CD8-positive, alpha-beta memory T cell (primary cell): ENCODE results near the gene STAC3. TPM values are rescaled to one million over a fixed set of nuclear protein-coding genes. Genes with fewer than 3 reads are reported as not detected.
A peak's percentile ranks its signal among the peaks of the same experiment; 100 is the strongest.

Experiments used
- CTCF ChIA-PET: fragments of 350-600 bp; sonication (Branson Sonifier 250); formaldehyde crosslinking; loops from one replicate; lab custom pipeline; 2021; ENCODE audit warnings: antibody characterized with exemption; lab: Charles Lee
- POLR2A ChIA-PET: fragments of 350-600 bp; sonication (Branson Sonifier 250); formaldehyde crosslinking; loops from one replicate; lab custom pipeline; 2021; ENCODE audit warnings: antibody characterized with exemption; lab: Charles Lee
- DNase-seq, 5 donors: peaks; one replicate each; pipeline versions ENCODE4 v3.0.0 to v3.0.0-alpha.2; 2020 to 2022; ENCODE audit warnings: mixed read lengths in 1 of 5
- H3K27ac ChIP-seq: one replicate; pipeline ENCODE4 v1.7.0; 2013; ENCODE audit warnings: low read depth, mild to moderate bottlenecking, low read length, moderate library complexity
- H3K27me3 ChIP-seq: 2 replicates; pipeline ENCODE4 v1.7.0; 2013; ENCODE audit warnings: low read length, mild to moderate bottlenecking; ENCODE audit not compliant: insufficient read depth, poor library complexity, severe bottlenecking
- H3K36me3 ChIP-seq: 2 replicates; pipeline ENCODE4 v1.7.0; 2013; ENCODE audit warnings: mild to moderate bottlenecking, low read length, moderate library complexity; ENCODE audit not compliant: insufficient read depth
- H3K4me1 ChIP-seq: 2 replicates; pipeline ENCODE4 v1.7.0; 2013; ENCODE audit warnings: mild to moderate bottlenecking, low read length, moderate library complexity; ENCODE audit not compliant: insufficient read depth
- H3K4me3 ChIP-seq: 2 replicates; pipeline ENCODE4 v1.7.0; 2013; ENCODE audit warnings: mild to moderate bottlenecking, low read length
- H3K9me3 ChIP-seq: 2 replicates; pipeline ENCODE4 v1.7.0; 2013; ENCODE audit warnings: mild to moderate bottlenecking, low read length
- H3K27ac Mint-ChIP-seq, 8 donors: one replicate each; pipeline ENCODE4 v1.8.0; 2020 to 2021; ENCODE audit warnings: mixed read lengths in 8 of 8, mild to moderate bottlenecking in 6 of 8, inconsistent platforms in 3 of 8, moderate library complexity in 3 of 8
- H3K27me3 Mint-ChIP-seq, 2 donors: one replicate each; pipeline ENCODE4 v1.8.0; 2020 to 2021; ENCODE audit warnings: mixed read lengths in 2 of 2, mild to moderate bottlenecking in 1 of 2, moderate library complexity in 1 of 2
- H3K36me3 Mint-ChIP-seq, 3 donors: one replicate each; pipeline ENCODE4 v1.8.0; 2020 to 2021; ENCODE audit warnings: mixed read lengths in 3 of 3, inconsistent platforms in 1 of 3, mild to moderate bottlenecking in 1 of 3
- H3K4me1 Mint-ChIP-seq, 3 donors: one replicate each; pipeline ENCODE4 v1.8.0; 2020 to 2021; ENCODE audit warnings: mixed read lengths in 3 of 3, inconsistent platforms in 1 of 3, mild to moderate bottlenecking in 1 of 3
- H3K4me3 Mint-ChIP-seq, 7 donors: one replicate each; pipeline ENCODE4 v1.8.0; 2020 to 2021; ENCODE audit warnings: mixed read lengths in 7 of 7, mild to moderate bottlenecking in 6 of 7, moderate library complexity in 4 of 7, inconsistent platforms in 2 of 7
- H3K9me3 Mint-ChIP-seq, 5 donors: one replicate each; pipeline ENCODE4 v1.8.0; 2020 to 2022; ENCODE audit warnings: mixed read lengths in 5 of 5, mild to moderate bottlenecking in 3 of 5, moderate library complexity in 2 of 5, inconsistent platforms in 1 of 5
- polyA plus RNA-seq: library from polyadenylated mRNA; unstranded; fragments of 300-500 nt; fragmentation: Illumina TruSeq; gene quantifications from one replicate; pipeline ENCODE4 v1.2.3, GENCODE V29; 2021
- total RNA-seq, 2 experiments: library from RNA; stranded (reverse); gene quantifications; one replicate each; pipeline ENCODE4 v1.2.3, GENCODE V29; 2021

STAC3 gene
- total and polyA plus RNA-seq, 3 experiments from 2014 or later = 0.96 to 1.4 TPM; not detected in 1

DNA sequence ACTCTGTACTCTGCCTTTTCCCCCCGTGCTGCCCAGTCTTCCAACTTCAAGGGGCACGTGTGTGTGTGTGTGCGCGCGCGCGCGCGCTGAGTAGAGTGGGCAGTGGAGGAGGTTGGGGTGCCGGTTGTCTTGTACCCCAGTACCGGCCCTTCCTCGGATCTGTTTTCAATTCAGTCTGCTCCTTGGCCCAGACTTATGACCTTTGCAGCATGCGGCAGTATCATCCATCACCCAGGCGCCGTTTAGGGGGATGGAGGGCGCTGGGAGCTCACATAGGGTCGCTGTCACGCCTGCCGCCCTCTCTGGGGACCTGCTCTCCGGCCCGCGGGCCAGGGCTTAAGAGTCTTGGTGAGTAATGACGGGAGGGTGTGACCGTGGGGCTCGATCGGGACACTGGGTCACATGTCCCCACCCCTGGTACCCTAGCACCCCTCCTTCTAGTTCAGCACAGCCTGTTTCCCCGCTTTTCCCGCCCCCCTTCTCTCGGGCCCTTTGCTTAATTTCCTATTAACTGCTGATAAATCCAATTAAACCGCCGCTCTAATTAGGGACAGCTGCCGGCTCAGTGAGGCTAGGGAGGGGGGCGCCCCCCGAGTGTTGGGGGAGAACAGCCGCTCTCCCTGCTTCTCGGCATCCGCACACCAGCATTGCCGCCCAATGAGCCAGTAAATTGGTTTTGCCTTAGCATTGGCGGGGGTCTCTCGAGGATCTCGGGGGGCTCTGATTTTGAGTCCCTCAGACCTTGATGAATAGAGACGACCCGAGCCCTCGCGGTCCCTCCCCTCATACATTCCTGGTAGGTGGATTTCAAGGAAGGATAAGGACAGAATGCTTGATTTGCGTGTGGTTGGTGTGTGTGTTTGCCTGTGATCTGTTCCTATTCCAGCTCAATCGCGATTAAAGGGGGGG lies 9.3 kb downstream of the STAC3 start:
- Histone ChIP-seq H3K27me3 (peaks cover 59% of the 10 kb centered on the region), H3K4me3 (no peak overlapping the region), H3K4me1 (peaks cover 72% of the 10 kb centered on the region), H3K27ac (no peak overlapping the region), H3K36me3 (no peaks in the 10 kb centered on the region), H3K9me3 (no peaks in the 10 kb centered on the region)
- Mint-ChIP-seq H3K27ac (peak overlapping the region in 3 of 8 donors; percentile 36 to 77 (median 67)), H3K27me3 (peaks cover 56 to 74% of the 10 kb centered on the region in 2 donors), H3K9me3 (no peaks in the 10 kb centered on the region), H3K36me3 (peaks cover 0 to 2% (median under 1%) of the 10 kb centered on the region in 3 donors), H3K4me1 (peaks cover 59 to 75% (median 73%) of the 10 kb centered on the region in 3 donors), H3K4me3 (peak overlapping the region in 6 of 7 donors; percentile 61 to 98 (median 88))
- POLR2A ChIA-PET = interaction anchor here (1.3 to 2.0 kb wide), 2 partner anchors 12 to 17 kb away, joined by 4 to 8 read pairs; partner anchors contain the start of gene SHMT2
- CTCF ChIA-PET = interaction anchor here (1.3 to 12.7 kb wide), 13 partner anchors 11 to 217 kb away, joined by 3 to 274 read pairs (median 8); partner anchors contain the start of genes GLI1, NXPH4 and SHMT2
- DNase-seq = no peak

DNA sequence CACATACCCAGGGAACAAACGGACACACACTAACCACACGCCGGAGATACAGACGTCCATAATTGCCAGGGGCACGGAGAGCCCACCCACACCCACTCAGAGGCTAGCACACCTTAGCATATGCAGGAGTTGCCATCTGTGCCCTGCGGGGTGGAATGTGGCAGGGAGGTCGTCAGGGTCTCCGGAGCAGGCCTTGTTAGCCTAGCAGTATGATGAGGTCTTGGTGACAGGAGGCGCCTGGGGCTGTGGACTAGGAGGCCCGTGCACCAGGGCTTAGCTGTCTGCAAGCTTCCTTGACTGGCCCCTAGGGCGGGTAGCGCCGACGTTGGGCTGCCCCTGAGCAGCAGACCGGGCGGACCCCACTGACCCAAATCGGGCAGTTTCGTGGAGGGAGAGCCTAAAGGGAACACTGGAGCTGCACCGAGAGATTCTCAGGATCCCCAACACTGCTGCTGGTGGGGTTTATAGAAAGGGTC lies 10.0 kb downstream of the STAC3 start:
- CTCF ChIA-PET = interaction anchor here (1.3 to 12.7 kb wide), 8 partner anchors 12 to 162 kb away, joined by 3 to 274 read pairs (median 16); partner anchors contain the start of genes NEMP1, NXPH4 and SHMT2
- DNase-seq = no peak
- peaks cover 59 to 82% (median 79%) of the 10 kb centered on the region in 3 donors for H3K4me1 Mint-ChIP-seq

DNA sequence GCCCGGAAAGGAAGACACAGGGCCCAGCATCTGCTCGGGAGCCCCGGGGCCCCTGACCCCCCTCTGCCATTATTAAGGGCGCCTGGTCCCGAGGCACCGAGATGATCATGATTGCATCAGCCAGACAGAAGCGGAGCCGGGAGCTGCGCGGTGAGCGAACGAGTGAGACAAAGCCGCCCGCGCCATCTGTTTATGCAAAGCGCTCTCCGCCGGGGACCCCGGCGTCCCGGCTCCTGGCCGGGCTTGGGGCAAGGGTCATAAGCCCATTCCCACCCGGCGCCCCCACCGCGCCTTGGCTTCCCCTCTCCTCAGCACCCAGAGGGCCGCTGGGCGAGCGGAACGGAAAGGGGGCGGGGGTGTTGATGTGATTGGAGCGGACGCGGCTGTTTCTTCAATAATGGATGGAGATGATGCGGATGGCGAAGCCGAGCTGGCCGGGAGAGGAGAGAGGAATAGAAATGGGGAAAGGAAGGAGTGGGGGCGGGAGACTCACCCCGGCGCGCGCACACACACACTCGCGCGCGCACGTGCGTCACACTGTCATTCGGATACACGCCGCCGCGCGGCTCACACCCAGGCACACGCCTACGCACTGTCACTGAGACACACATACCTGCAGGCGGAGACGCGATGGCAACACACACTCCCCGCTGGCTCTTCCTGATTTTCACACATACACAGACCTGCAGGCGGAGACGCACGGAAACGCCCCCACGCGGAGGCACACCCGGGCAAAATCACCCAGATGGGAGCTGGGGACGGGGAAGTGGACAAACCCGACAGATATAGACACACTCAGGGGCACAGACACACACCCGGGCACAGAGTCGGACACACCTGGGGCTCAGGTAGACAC lies 10.7 kb downstream of the STAC3 start:
- DNase-seq = peak; percentile 56 to 84 (median 71)
- no peaks in the 10 kb centered on the region for H3K9me3 Mint-ChIP-seq
- ChIA-PET CTCF (interaction anchor here (1.0 to 12.7 kb wide), 12 partner anchors 9 to 161 kb away, joined by 3 to 274 read pairs (median 8); partner anchors contain the start of genes NEMP1, NXPH4, SHMT2 and STAC3), POLR2A (interaction anchor here (0.9 to 2.0 kb wide), 3 partner anchors 11 to 27 kb away, joined by 5 to 8 read pairs (median 5); partner anchors contain the start of gene SHMT2)
- Histone ChIP-seq H3K36me3 (no peaks in the 10 kb centered on the region), H3K27ac (no peak overlapping the region), H3K27me3 (peaks cover 61% of the 10 kb centered on the region), H3K4me3 (peak overlapping the region; percentile 76), H3K9me3 (no peaks in the 10 kb centered on the region), H3K4me1 (peaks cover 76% of the 10 kb centered on the region)
- peak overlapping the region; percentile 36 to 96 (median 90) for H3K27ac Mint-ChIP-seq
- peak overlapping the region; percentile 79 to 98 (median 94) for H3K4me3 Mint-ChIP-seq
- H3K27me3 Mint-ChIP-seq = peaks cover 58 to 83% of the 10 kb centered on the region in 2 donors
- H3K4me1 Mint-ChIP-seq = peaks cover 59 to 82% (median 79%) of the 10 kb centered on the region in 3 donors
- H3K36me3 Mint-ChIP-seq = peaks cover 0 to 4% (median 0%) of the 10 kb centered on the region in 3 donors

More for the DNA sequence above, 10.0 kb downstream of the STAC3 start:
- peak overlapping the region; percentile 79 to 98 (median 94) for H3K4me3 Mint-ChIP-seq
- Histone ChIP-seq H3K36me3 (no peaks in the 10 kb centered on the region), H3K27ac (no peak overlapping the region), H3K9me3 (no peaks in the 10 kb centered on the region), H3K4me3 (peak overlapping the region; percentile 76), H3K27me3 (peaks cover 61% of the 10 kb centered on the region), H3K4me1 (peaks cover 76% of the 10 kb centered on the region)
- peaks cover 55 to 81% of the 10 kb centered on the region in 2 donors for H3K27me3 Mint-ChIP-seq
- no peaks in the 10 kb centered on the region for H3K9me3 Mint-ChIP-seq
- H3K36me3 Mint-ChIP-seq = peaks cover 0 to 2% (median 0%) of the 10 kb centered on the region in 3 donors
- peak overlapping the region; percentile 36 to 96 (median 86) for H3K27ac Mint-ChIP-seq
- POLR2A ChIA-PET = interaction anchor here (0.9 to 2.0 kb wide), 3 partner anchors 11 to 27 kb away, joined by 5 to 8 read pairs (median 5); partner anchors contain the start of gene SHMT2

DNA sequence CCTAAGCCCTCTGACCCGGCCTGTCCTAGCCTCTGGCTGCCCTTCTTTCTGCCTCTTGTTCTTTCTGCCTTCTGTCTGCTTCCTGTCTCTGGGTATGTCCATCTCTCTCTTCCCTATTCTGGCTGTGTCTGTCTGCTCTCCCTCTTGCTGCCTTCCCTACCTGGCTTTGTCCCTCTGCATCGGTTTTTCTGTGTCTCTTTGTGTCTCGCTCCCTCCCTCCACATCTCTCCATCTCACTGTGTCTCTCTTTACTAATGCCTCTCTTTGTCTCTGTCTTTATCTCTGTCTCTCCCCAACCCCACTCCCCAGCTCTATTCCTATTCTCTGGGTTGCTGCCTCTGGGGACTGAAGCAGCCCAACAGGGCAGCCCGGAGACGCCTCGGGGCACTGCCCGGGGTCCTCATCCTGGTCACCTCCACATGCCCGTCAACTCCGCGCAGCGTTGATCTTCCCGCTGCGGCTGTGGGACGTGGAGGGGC lies 11.4 kb downstream of the STAC3 start:
- H3K4me1 Mint-ChIP-seq = peaks cover 59 to 82% (median 79%) of the 10 kb centered on the region in 3 donors
- H3K9me3 Mint-ChIP-seq = no peaks in the 10 kb centered on the region
- peak overlapping the region; percentile 79 to 98 (median 94) for H3K4me3 Mint-ChIP-seq
- Histone ChIP-seq H3K36me3 (no peaks in the 10 kb centered on the region), H3K4me3 (peak overlapping the region; percentile 76), H3K9me3 (no peaks in the 10 kb centered on the region), H3K27ac (no peak overlapping the region), H3K27me3 (peaks cover 61% of the 10 kb centered on the region), H3K4me1 (peaks cover 76% of the 10 kb centered on the region)
- DNase-seq = no peak
- CTCF ChIA-PET = interaction anchor here (0.7 to 12.7 kb wide), 19 partner anchors 10 to 222 kb away, joined by 3 to 274 read pairs (median 6); partner anchors contain the start of genes NEMP1, NXPH4, SHMT2 and STAC3
- H3K27ac Mint-ChIP-seq = peak overlapping the region in 5 of 8 donors; percentile 49 to 92 (median 88)
- peaks cover 1 to 6% (median 1%) of the 10 kb centered on the region in 3 donors for H3K36me3 Mint-ChIP-seq
- POLR2A ChIA-PET = interaction anchor here (1.0 to 2.0 kb wide), 3 partner anchors 10 to 26 kb away, joined by 4 to 13 read pairs (median 8); partner anchors contain the start of gene SHMT2
- H3K27me3 Mint-ChIP-seq = peaks cover 58 to 78% of the 10 kb centered on the region in 2 donors

DNA sequence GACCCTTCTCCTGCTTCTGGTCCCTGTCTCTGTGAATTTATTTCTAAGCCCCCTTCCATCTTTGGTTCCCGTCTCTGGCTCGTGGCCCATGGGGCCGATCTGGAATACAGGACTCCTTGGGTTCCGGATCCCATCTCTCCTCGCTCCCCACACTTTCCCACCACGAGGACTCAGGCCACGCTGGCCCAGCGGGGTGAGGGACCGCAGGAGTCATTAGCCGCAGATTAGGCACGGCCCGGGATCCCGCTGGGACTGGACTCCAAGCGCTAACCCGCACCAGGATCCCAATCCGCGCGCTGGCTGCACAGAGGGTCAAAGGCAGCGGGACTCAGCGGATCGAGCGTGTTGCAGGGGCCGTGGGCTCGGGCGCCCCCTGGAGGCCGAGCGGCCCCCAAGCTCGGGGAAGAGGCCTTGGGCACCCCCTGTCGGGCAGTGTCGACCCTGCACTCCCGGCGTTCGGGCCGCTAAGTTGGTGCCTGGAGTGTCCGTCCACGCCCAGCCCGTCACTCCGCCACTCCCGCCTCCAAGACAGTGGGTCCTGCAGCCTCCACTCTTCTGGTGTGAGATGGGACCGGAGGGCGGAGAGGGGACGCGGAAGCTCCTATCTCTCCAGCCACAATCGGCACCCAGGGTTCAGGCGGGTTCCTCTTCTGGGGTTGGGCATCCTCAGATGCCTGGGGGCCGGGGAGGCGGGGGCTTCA lies 12.0 kb downstream of the STAC3 start:
- no peaks in the 10 kb centered on the region for H3K9me3 ChIP-seq
- Mint-ChIP-seq H3K27ac (peak overlapping the region in 6 of 8 donors; percentile 54 to 92 (median 76)), H3K9me3 (no peaks in the 10 kb centered on the region), H3K4me3 (peak overlapping the region; percentile 79 to 98 (median 94)), H3K36me3 (peaks cover 7 to 13% (median 8%) of the 10 kb centered on the region in 3 donors), H3K4me1 (peaks cover 57 to 79% (median 75%) of the 10 kb centered on the region in 3 donors), H3K27me3 (peaks cover 56 to 73% of the 10 kb centered on the region in 2 donors)
- peak; percentile 80 to 88 (median 82) for DNase-seq
- peaks cover 75% of the 10 kb centered on the region for H3K4me1 ChIP-seq
- peaks cover 55% of the 10 kb centered on the region for H3K27me3 ChIP-seq
- peaks cover 2% of the 10 kb centered on the region for H3K36me3 ChIP-seq
- ChIA-PET POLR2A (interaction anchor here (1.0 to 1.9 kb wide), 4 partner anchors 10 to 25 kb away, joined by 3 to 13 read pairs (median 5); partner anchors contain the start of genes NXPH4 and SHMT2), CTCF (interaction anchor here (0.7 to 12.7 kb wide), 16 partner anchors 11 to 223 kb away, joined by 3 to 274 read pairs (median 6); partner anchors contain the start of genes NEMP1, NXPH4, SHMT2 and STAC3)
- H3K4me3 ChIP-seq = peak overlapping the region; percentile 76
- H3K27ac ChIP-seq = no peak overlapping the region
